HCT116 (cell line): ENCODE results near the gene SLAMF1. TPM values are rescaled to one million over a fixed set of nuclear protein-coding genes. Genes with fewer than 3 reads are reported as not detected.

Source experiments
- ATAC-seq: fragments of 200-7000 bp; cut with Tn5 transposase; 2 replicates; pipeline ENCODE4 v1.9.1; 2020; ENCODE audit warnings: mild to moderate bottlenecking, moderate library complexity
- BruUV-seq: library from RNA; stranded (reverse); fragments of 400-500 nt; replicated peaks from 2 replicates; lab custom pipeline; 2021; lab: Mats Ljungman, UMichigan
- CTCF ChIA-PET: fragments of 300-600 bp; sonication (Branson Sonifier 250); formaldehyde crosslinking; loops from one replicate; lab custom pipeline; 2021; ENCODE audit warnings: antibody characterized with exemption; lab: Charles Lee
- POLR2A ChIA-PET: fragments of 300-600, 350-600 bp; sonication (Branson Sonifier 250); formaldehyde crosslinking; loops from one replicate; lab custom pipeline; 2021; ENCODE audit warnings: antibody characterized with exemption; lab: Charles Lee
- RAD21 ChIA-PET, 2 experiments: fragments of 300-600 bp; sonication (Branson Sonifier 250); formaldehyde crosslinking; loops; one replicate each; lab custom pipeline; 2023; ENCODE audit warnings: low total read pairs in 2 of 2; ENCODE audit not compliant: uncharacterized antibody in 2 of 2, unreplicated experiment in 2 of 2, low non-redundant PET in 1 of 2; lab: Charles Lee
- DNase-seq: peaks from one replicate; pipeline ENCODE4 v3.0.0-alpha.2; 2010; ENCODE audit warnings: low read depth, low spot score
- H2AFZ ChIP-seq: fragments of 200-600 bp; shearing (Covaris generic), sonication (generic); 2 replicates; pipeline ENCODE4 v1.6.1; 2017; ENCODE audit warnings: low read depth, mixed run types, mixed read lengths, antibody characterized with exemption, low read length; ENCODE audit not compliant: poor library complexity, severe bottlenecking
- H3K27ac ChIP-seq: 2 replicates; pipeline ENCODE4 v1.5.1; 2012; ENCODE audit warnings: low read depth, low read length
- H3K27me3 ChIP-seq: fragments of 200-600 bp; sonication (generic); 2 replicates; pipeline ENCODE4 v1.6.1; 2016; ENCODE audit warnings: mixed run types, low read length, mixed read lengths; ENCODE audit not compliant: insufficient read depth
- H3K36me3 ChIP-seq, 2 experiments: fragments of 200-500 bp in 1 of 2; fragments of 200-600 bp in 1 of 2; sonication (Bioruptor generic) in 1 of 2; sonication (generic) in 1 of 2; 2 replicates each; pipeline versions ENCODE4 v1.5.1 to v1.6.1; 2014 to 2016; ENCODE audit warnings: low read length in 2 of 2, inconsistent platforms in 1 of 2, mixed read lengths in 1 of 2, mixed run types in 1 of 2; ENCODE audit not compliant: insufficient read depth in 2 of 2, control insufficient read depth in 1 of 2
- H3K4me1 ChIP-seq, 2 experiments: fragments of 200-600 bp in 1 of 2; sonication (generic) in 1 of 2; 2 replicates each; pipeline versions ENCODE4 v1.5.1 to v1.6.1; 2012 to 2017; ENCODE audit warnings: low read length in 2 of 2, inconsistent platforms in 1 of 2, mild to moderate bottlenecking in 1 of 2, mixed read lengths in 1 of 2, mixed run types in 1 of 2, moderate library complexity in 1 of 2; ENCODE audit not compliant: insufficient read depth in 2 of 2, control insufficient read depth in 1 of 2
- H3K4me2 ChIP-seq: fragments of 200-600 bp; sonication (generic); 2 replicates; pipeline ENCODE4 v1.6.1; 2017; ENCODE audit warnings: mixed run types, low read length, mixed read lengths
- H3K4me3 ChIP-seq, 2 experiments: fragments of 200-600 bp in 1 of 2; sonication (generic) in 1 of 2; replicated peaks in 1 of 2; 2 replicates each; pipeline ENCODE4 v1.5.1; 2011 to 2016; ENCODE audit warnings: low read length in 2 of 2, control low read depth in 1 of 2, low read depth in 1 of 2, mild to moderate bottlenecking in 1 of 2, mixed read lengths in 1 of 2, mixed run types in 1 of 2
- H3K79me2 ChIP-seq: fragments of 200-600 bp; sonication (generic); 2 replicates; pipeline ENCODE4 v1.6.1; 2017; ENCODE audit warnings: mild to moderate bottlenecking, mixed run types, low read length, moderate library complexity, mixed read lengths; ENCODE audit not compliant: insufficient read depth
- H3K9ac ChIP-seq: fragments of 200-600 bp; sonication (generic); 2 replicates; pipeline ENCODE4 v1.6.1; 2016; ENCODE audit warnings: low read length, mixed read lengths
- H3K9me2 ChIP-seq: fragments of 200-600 bp; sonication (generic), shearing (Covaris generic); 2 replicates; pipeline ENCODE4 v1.6.1; 2017; ENCODE audit warnings: mixed run types, mild to moderate bottlenecking, moderate library complexity; ENCODE audit not compliant: insufficient read depth
- H3K9me3 ChIP-seq, 2 experiments: fragments of 200-500 bp in 1 of 2; fragments of 200-600 bp in 1 of 2; sonication (Bioruptor generic) in 1 of 2; sonication (generic) in 1 of 2; 2 replicates each; pipeline ENCODE4 v1.6.1; 2014 to 2017; ENCODE audit warnings: low read length in 2 of 2, mixed read lengths in 2 of 2, inconsistent platforms in 1 of 2, low read depth in 1 of 2, mild to moderate bottlenecking in 1 of 2, mixed run types in 1 of 2, moderate library complexity in 1 of 2; ENCODE audit not compliant: control insufficient read depth in 1 of 2, insufficient read depth in 1 of 2
- H4K20me1 ChIP-seq: fragments of 200-600 bp; sonication (generic), shearing (Covaris generic); 2 replicates; pipeline ENCODE4 v1.6.1; 2017; ENCODE audit warnings: mixed run types, mild to moderate bottlenecking, moderate library complexity; ENCODE audit not compliant: insufficient read depth
- EGR1 ChIP-seq: IDR thresholded peaks from 2 replicates; pipeline ENCODE4 v1.6.1; 2012; ENCODE audit warnings: low read depth
- intact Hi-C: fragments of 100-400 bp; cut with micrococcal nuclease; formaldehyde crosslinking; loops from 2 replicates; pipeline ENCODE4 v1.10.0; 2022
- total RNA-seq: library from RNA; stranded (reverse); gene quantifications from one replicate; pipeline ENCODE4 v1.2.1, GENCODE V29; 2021; ENCODE audit not compliant: unreplicated experiment
- TF ChIP-seq, protein P1 (sequence below): IDR thresholded peaks from 2 replicates; pipeline ENCODE4 v1.6.1; 2012

Gene SLAMF1
- total RNA-seq, 1 experiment from 2014 or later, result 0.30 TPM

DNA sequence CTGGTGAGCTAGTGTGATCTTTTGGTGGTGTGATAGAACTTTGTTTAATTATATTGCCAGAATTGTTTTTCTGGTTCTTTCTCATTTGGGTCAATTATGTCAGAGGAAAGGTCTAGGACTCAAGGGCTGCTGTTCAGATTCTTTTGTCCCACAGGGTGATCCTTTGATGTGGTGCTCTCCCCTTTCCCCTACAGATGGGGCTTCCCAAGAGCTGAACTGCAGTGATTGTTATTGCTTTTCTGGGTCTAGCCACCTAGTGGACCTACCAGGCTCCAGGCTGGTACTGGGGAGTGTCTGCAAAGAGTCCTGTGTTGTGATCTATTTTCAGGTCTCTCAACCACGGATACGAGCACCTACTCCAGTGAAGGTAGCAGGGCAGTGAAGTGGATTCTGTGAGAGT lies 41.6 kb downstream of the SLAMF1 start:
- intact Hi-C loops, result loop anchor here (5.0 kb wide), 1 partner anchor 503 kb away; no protein-coding TSS in a partner anchor
- DNase-seq, result no peak
- Histone ChIP-seq H2AFZ (no peak overlapping the region), H3K79me2 (no peaks in the 10 kb centered on the region), H3K27me3 (peaks cover 16% of the 10 kb centered on the region; the same call in 1 of the 2 replicates), H3K9ac (no peak overlapping the region), H3K9me2 (no peaks in the 10 kb centered on the region), H3K9me3 (0 out of 4 replicates have a peak, but pooled peaks cover 0 to 5% of the 10 kb centered on the region in 2 experiments), H3K36me3 (no peaks in the 10 kb centered on the region), H3K4me2 (no peak overlapping the region), H3K4me1 (no peaks in the 10 kb centered on the region), H3K27ac (no peak overlapping the region), H3K4me3 (no peak overlapping the region), H4K20me1 (no peaks in the 10 kb centered on the region)
- no peak for TF ChIP-seq EGR1
- ChIA-PET RAD21 (no interaction called here), POLR2A (no interaction called here), CTCF (interaction anchor here (1.4 to 1.6 kb wide), 2 partner anchors 14 to 177 kb away, joined by 3 to 5 read pairs; no protein-coding TSS in a partner anchor)
- no peak for ATAC-seq
- BruUV-seq, result no TSS peak

DNA sequence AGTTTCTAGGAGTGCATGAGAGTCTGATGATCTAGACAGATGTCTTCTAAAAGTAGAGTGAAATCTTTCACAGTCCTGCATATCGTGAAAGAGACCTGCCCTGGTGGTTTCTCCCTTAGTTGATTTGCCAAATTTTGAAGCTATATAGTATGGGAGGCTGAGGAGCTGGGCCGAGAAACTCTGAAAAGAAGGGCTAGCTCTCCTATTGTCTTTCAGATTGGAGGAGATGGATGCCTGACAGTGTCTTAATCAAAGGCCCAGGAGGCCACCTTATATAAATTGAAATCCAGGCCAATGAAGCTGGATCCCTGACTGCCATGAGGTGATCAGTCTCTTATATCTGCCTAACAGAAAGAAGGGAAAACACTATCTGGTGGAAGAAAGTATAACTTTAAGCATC lies 49.1 kb downstream of the SLAMF1 start:
- TF ChIP-seq, protein P1, sequence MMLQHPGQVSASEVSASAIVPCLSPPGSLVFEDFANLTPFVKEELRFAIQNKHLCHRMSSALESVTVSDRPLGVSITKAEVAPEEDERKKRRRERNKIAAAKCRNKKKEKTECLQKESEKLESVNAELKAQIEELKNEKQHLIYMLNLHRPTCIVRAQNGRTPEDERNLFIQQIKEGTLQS, result no peak
- TF ChIP-seq, all 23 proteins: peak for 0
- no peak overlapping the region for H3K4me2 ChIP-seq
- H3K9me3 ChIP-seq, result 0 out of 4 replicates have a peak, but pooled peaks cover 0 to 5% of the 10 kb centered on the region in 2 experiments
- H3K9me2 ChIP-seq, result no peaks in the 10 kb centered on the region
- ChIA-PET CTCF (no interaction called here), POLR2A (no interaction called here), RAD21 (no interaction called here)
- H3K36me3 ChIP-seq, result no peaks in the 10 kb centered on the region
- H3K27me3 ChIP-seq, result no peaks in the 10 kb centered on the region
- H2AFZ ChIP-seq, result no peak overlapping the region
- H3K79me2 ChIP-seq, result no peaks in the 10 kb centered on the region
- H3K4me3 ChIP-seq, result no peak overlapping the region
- DNase-seq (no peak), ATAC-seq (no peak)
- H3K9ac ChIP-seq, result no peak overlapping the region
- no peaks in the 10 kb centered on the region for H3K4me1 ChIP-seq
- BruUV-seq, result no TSS peak
- no peak overlapping the region for H3K27ac ChIP-seq
- intact Hi-C loops, result no loop called here
- no peaks in the 10 kb centered on the region for H4K20me1 ChIP-seq
